LNCaP clone FGC (cell line): ENCODE data around the gene CD82.
A peak's percentile ranks its signal among the peaks of the same experiment; 100 is the strongest.

ENCODE experiments used
- DNase-seq: peaks from one replicate; pipeline ENCODE4 v3.0.0-alpha.2; 2011; ENCODE audit warnings: low read depth
- H3K4me3 ChIP-seq: 2 replicates; pipeline ENCODE4 v1.5.1; 2011; ENCODE audit warnings: mild to moderate bottlenecking, low read depth, low read length, control low read depth
- CTCF ChIP-seq: IDR thresholded peaks from 2 replicates; pipeline ENCODE4 v1.5.1; 2012; ENCODE audit warnings: mild to moderate bottlenecking; ENCODE audit not compliant: control insufficient read depth, insufficient read depth; ENCODE audit errors: extremely low read depth

CD82 gene

GRCh38 chr11:44628730-44629700, 63.6 kb downstream of the CD82 start:
- TF ChIP-seq CTCF: no peak
- no peak for DNase-seq
- no peak overlapping the region for H3K4me3 ChIP-seq

GRCh38 chr11:44629732-44630345, 64.4 kb downstream of the CD82 start:
- H3K4me3 ChIP-seq: no peak overlapping the region
- no peak for TF ChIP-seq CTCF
- DNase-seq: no peak

GRCh38 chr11:44630511-44631210, 65.2 kb downstream of the CD82 start:
- H3K4me3 ChIP-seq: no peak overlapping the region
- no peak for DNase-seq
- TF ChIP-seq CTCF: no peak

- TF ChIP-seq CTCF: no peak
- no peak for DNase-seq
- H3K4me3 ChIP-seq: no peak overlapping the region
Measured at GRCh38 chr11:44631831-44632230, 66.4 kb downstream of the CD82 start.

GRCh38 chr11:44632466-44633123, 67.1 kb downstream of the CD82 start:
- peak; percentile 37; the same call in 1 of the 2 replicates for TF ChIP-seq CTCF
- H3K4me3 ChIP-seq: no peak overlapping the region
- no peak for DNase-seq

GRCh38 chr11:44633641-44634040, 68.2 kb downstream of the CD82 start:
- no peak overlapping the region for H3K4me3 ChIP-seq
- TF ChIP-seq CTCF: peak; percentile 39
- DNase-seq: no peak
